G401 (cell line): ENCODE measurements around the gene PFDN6. TPM values are rescaled to one million over a fixed set of nuclear protein-coding genes. Genes with fewer than 3 reads are reported as not detected.

Experiments
- DNase-seq: peaks from one replicate; pipeline ENCODE4 v3.0.0-alpha.2; 2015; ENCODE audit warnings: low spot score
- in situ Hi-C: cut with HindIII; loops from 2 replicates; pipeline ENCODE4 v1.10.0; 2016; ENCODE audit warnings: low sequenced_read_pairs, mixed read lengths
- total RNA-seq: library from RNA; depleted of rRNA; stranded (reverse); fragments of >200 nt; shearing (Covaris generic); gene quantifications from 2 replicates; pipeline ENCODE4 v1.2.3, GENCODE V29; 2014

The PFDN6 gene
- total RNA-seq, 1 experiment from 2014 or later: 131 TPM

GRCh38 chr6:33292996-33293682 is 3.7 kb downstream of the PFDN6 start:
- in situ Hi-C loops: no loop called here
- no peak for DNase-seq

- in situ Hi-C loops: no loop called here
Observed at GRCh38 chr6:33294086-33294823, 4.9 kb downstream of the PFDN6 start.

GRCh38 chr6:33295621-33296369 is 6.4 kb downstream of the PFDN6 start:
- no peak for DNase-seq
- in situ Hi-C loops: no loop called here

More at GRCh38 chr6:33294086-33294823, 4.9 kb downstream of the PFDN6 start:
- DNase-seq: no peak

GRCh38 chr6:33296797-33297405 is 7.5 kb downstream of the PFDN6 start:
- in situ Hi-C loops: no loop called here
- no peak for DNase-seq

- peak; percentile 19 for DNase-seq
- in situ Hi-C loops: no loop called here
Observed at GRCh38 chr6:33297406-33297955, 8.1 kb downstream of the PFDN6 start.

GRCh38 chr6:33297956-33298772 is 8.8 kb downstream of the PFDN6 start:
- peak; percentile 81 for DNase-seq
- in situ Hi-C loops: no loop called here

- in situ Hi-C loops: no loop called here
- DNase-seq: peak; percentile 64
Observed at GRCh38 chr6:33298773-33299236, 9.4 kb downstream of the PFDN6 start, which contains the start of gene RGL2. Gene RGL2, minus strand, starts transcription at chr6:33298942. Its CDS starts 332 bp downstream, at chr6:33298610.

- in situ Hi-C loops: no loop called here
- peak; percentile 92 for DNase-seq
Observed at GRCh38 chr6:33299237-33299944, 10.0 kb downstream of the PFDN6 start.

- DNase-seq: no peak
- in situ Hi-C loops: no loop called here
Observed at GRCh38 chr6:33301877-33302276, 12.5 kb downstream of the PFDN6 start.

GRCh38 chr6:33304216-33304615 is 14.8 kb downstream of the PFDN6 start:
- in situ Hi-C loops: no loop called here
- no peak for DNase-seq

GRCh38 chr6:33305052-33305451 is 15.7 kb downstream of the PFDN6 start:
- in situ Hi-C loops: no loop called here
- DNase-seq: peak; percentile 29

- DNase-seq: no peak
- in situ Hi-C loops: no loop called here
Observed at GRCh38 chr6:33306356-33306755, 17.0 kb downstream of the PFDN6 start.

GRCh38 chr6:33312361-33313104 is 23.1 kb downstream of the PFDN6 start:
- in situ Hi-C loops: no loop called here
- peak; percentile 96 for DNase-seq

- in situ Hi-C loops: no loop called here
- DNase-seq: peak; percentile 40
Observed at GRCh38 chr6:33313105-33313708, 23.8 kb downstream of the PFDN6 start.

GRCh38 chr6:33313709-33314514 is 24.5 kb downstream of the PFDN6 start, which contains the start of gene TAPBP:
Gene TAPBP, minus strand, starts transcription at chr6:33314078. Its CDS starts 37 bp downstream, at chr6:33314041.
- in situ Hi-C loops: no loop called here
- peak; percentile 61 for DNase-seq

- peak; percentile 50 for DNase-seq
- in situ Hi-C loops: no loop called here
Observed at GRCh38 chr6:33314515-33314942, 25.1 kb downstream of the PFDN6 start.
